HK-2 (cell line): Measurements from ENCODE around the gene PCSK6.
"Not testable (repeated sequence)": the region's sequence is repeated elsewhere in the genome, so short reads cannot be mapped to it uniquely, and the experiment has no call there.

Source experiments
- DNase-seq: peaks from one replicate; pipeline ENCODE4 v3.0.0-alpha.2; 2018; ENCODE audit not compliant: unreplicated experiment

Gene PCSK6

DNA sequence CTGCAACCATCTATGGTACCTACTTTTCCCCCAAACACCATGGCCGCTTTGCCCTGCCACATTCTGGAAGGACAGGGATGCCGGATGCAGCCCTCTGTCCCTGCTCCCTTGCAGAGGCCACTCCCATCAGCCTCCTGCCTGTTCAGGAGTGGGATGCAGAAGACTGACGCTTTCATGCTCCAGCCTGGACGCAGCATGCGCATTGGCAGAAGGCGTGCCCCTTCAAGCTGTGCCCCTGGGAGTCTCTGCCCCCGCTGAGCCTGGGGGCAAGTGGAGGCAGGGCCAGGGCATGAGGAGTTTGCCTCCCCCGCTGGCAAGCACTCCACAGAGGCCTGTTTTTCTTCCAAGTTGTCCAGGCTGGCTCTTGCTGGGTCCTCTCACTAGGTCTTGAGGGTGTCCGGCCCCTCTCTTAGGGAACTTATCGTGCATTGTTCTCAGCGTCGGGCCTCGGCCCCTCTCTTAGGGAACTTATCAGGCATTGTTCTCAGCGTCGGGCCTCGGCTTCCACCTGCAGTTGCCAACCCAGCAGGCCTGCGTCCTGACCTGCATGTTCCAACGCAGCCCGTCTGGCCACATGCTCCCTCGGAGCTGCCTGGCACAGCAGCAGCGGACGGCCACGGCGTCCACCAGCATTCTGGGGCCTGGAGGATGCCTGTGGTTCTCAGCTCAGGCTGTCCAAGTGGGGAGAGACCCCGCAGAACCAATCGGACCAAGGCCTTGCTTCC, 179.9 kb downstream of the PCSK6 start:
- no peak for DNase-seq

DNA sequence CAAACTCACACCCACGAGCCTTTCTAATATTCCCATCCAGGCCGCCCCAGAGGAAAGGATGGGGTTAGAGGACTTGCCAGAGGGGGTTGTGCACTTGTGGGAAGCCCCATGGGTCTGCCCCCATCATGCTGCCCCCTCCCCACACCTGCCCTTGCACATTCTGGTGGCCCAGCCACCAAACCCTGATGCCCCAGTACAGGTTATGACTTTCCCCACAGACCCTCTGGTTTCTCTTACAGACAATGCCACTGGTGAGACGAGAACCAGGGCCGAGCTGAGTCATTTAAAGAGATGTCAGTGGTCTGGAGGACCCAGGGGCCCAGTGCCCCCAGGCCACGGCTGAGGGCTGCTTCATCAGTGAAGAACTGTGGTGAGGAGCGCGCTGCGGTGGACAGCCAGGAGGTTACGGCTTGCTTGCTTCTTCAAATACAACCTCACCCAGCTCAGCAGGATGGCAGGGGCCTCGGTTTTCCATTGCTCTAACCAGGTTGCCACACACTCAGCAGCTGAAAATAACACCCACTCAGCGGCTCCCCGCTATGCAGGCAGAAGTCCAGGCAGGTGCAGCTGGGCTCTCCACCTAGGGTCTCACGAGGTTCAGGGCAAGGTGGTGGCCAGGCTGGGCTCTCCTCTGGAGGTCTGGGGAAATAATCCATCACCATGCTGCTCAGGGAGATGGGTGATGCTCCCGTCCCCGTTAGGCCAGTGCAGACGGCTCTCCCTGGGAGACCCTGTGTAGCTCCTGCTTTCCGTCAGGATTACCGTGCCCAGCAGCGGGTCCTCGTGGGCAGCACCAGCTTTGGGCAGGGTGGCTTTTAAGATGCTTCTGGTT, 180.7 kb downstream of the PCSK6 start:
- no peak for DNase-seq

DNA sequence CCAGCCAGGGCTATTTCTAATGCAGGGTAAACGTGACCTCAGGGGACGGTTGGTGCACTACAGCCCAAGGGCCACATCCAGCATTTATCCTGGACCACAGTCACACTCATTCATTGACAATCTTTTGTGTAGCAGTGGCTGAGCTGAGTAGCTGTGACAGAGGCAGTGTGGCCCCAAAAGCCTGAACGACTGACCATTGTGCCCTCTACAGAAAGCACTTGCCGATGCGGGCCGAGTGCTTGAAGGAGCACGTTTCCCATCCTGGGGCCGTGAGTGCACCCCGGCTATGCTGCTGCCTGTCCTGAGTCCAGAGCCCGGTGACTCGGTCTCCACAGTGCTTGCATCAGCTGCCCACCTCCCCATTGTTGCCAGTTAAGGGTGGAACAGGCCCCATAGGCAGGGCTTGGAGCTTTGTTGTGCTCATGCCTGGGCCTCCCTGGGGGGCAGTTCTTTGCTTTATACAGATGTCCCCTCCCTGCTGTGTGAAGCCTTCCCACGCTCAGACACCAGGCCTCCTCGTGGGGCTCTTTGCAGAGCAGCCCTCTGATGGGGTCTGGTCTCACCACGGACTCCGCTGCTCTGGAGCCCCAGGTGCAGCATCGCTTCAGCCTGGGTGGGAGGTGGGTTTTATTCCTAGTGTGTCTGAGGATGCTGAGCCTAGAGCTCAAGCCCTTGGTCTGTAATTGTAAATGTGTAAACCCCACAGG, 181.5 kb downstream of the PCSK6 start:
- no peak for DNase-seq

DNA sequence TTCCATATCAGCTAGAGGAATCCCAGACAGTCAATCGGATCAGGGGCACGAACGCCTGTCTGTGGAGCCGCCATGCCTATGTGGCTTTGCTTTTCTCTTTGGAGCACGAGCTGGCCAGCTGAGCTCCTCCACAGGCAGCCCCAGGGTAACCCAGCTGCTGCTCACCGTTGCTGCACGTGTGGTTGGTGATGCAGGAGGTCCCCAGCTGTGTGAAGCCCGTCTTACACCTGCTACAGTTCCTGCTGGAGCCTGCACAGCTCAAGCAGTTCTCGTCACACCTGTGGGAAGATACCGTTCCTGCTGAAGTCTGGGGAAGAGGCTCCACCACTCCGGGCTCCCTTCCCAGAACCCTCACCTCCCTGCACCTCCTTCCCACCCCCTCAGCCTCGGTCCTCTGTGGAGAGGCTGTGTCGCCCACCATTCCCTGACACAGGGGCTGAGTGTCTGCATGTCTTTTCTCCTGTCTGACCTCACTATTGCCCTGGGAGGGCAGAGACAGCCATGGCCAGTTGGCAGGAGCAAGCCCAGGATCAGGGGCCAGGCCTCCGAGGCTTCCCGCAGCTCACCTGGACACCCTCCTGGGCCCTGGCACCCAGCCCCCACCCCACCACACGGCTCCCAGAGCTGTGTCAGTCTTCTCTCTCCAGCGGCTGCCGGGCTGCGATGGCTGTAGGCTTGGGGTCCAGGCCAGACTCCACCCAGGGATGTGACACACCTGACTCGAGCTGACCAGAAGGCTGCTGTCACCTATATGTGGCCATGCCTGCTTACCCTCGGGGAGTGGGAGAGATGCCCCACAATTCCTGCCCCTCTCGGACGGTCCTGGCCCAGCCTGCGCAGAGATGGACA, 182.2 kb downstream of the PCSK6 start:
- DNase-seq: no peak

DNA sequence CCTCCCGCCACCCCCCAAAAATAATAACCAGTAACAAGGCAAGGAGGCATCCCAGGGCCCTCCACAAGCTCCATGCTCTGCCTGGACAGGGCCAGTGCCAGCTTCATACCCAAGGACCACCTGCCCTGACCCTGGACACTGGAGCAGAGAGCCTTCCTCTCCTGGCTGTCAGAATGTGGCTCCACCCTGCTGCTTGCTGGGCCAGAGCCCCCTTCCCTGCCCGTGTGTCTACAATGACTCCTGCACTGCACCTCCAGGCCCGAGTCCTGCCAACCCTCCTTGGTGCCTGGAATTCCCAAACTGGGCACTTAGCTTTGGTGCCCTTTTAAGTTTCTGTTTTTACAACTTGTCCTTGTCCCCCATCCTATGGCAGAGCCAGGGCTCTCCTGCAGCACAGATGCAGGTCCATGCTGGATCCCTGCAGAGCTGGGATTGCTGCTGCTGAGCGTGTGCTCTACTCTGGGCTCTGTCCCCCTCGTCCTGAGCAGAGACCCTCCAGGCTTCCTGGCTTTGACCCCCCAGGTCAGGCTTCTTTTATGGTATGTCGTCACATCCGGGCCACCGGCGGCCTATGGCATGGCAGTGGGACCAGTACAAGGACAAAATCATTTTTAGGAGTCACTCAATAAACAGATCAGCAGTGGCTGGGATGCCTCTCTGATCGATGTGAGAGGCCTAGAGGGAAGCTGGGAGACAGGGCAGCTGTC, 183.0 kb downstream of the PCSK6 start:
- DNase-seq: no peak

DNA sequence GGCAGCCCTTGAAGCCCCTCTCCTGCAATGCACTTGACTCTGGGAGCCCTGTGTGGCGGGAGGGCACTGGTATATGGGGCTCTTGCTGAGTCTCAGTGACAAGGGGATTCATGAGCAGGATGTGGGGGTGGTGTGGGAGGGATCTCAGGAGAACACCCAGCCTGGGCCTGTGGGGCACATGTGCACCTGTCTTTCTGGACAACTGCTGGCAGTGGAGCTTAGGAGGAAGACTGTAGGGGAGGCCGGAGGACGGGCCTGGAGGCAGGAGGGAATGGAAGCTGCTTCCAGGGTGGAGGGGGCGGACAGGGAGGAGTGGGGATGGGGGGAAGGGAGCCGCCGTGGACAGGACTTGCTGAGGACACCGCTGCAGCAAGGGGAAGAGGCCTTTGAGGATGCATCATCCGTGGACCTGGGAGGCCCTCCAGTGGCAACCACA, 183.7 kb downstream of the PCSK6 start:
- no peak for DNase-seq

DNA sequence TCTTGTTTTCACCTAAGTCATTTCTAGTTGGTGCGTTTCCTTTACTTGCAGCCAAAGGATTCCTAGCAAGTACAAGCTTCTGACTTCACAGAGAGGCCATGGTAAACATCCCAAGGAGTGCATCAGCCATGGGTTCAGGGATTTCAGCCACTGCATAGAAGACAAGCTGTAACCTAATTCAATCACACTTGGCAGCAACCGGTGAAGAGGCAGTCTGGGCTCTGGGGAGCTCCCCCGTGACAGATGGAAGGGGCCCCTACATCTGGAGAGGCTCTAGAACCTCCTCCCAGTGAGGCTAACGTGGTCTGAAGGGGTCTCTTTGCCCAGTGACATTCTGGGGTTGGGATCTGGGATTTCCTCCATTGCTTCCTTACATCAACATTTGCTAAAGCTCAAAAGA, 186.1 kb downstream of the PCSK6 start:
- no peak for DNase-seq

DNA sequence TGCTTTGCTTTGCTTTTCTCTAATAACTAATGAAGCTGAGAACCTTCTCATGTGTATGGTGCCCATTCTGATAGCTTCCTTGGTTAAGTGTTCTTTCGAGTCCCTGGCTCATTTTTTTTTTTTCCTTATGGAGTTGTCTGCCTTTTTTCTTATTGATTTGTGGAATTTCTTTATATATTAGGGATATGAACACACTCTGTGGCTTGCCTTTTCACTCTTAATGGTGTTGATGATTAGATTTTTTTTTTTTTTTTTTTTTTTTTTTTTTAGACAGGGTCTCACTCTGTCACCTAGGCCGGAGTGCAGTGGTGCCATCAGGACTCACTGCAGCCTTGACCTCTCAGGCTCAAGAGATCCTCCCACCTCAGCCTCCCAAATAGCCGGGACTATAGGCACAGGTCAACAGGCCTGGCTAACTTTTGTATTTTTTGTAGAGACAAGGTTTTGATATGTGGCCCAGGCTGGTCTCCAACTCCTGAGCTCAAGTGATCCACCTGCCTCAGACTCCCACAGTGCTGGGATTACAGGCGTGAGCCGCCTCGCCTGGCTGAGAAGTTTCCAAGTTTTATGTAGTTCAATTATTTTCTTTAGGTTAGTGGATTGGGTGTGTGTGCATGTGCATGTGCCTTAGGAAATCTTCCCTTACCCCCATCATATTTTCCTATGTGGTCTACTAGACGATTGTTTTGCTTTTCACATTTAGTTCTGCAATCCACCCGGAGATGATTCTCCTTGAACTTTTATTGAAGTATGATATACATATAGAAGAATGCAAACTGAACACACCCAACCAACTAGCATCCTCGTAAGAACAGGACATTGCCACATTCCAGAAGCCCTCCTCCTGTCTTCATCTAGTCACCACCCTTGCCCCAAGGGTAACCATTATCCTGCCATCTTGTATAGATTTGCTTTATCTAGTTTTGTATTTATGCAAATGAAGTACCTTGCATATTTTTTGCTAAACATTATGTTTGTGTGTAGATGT, 192.8 kb downstream of the PCSK6 start:
- no peak for DNase-seq

DNA sequence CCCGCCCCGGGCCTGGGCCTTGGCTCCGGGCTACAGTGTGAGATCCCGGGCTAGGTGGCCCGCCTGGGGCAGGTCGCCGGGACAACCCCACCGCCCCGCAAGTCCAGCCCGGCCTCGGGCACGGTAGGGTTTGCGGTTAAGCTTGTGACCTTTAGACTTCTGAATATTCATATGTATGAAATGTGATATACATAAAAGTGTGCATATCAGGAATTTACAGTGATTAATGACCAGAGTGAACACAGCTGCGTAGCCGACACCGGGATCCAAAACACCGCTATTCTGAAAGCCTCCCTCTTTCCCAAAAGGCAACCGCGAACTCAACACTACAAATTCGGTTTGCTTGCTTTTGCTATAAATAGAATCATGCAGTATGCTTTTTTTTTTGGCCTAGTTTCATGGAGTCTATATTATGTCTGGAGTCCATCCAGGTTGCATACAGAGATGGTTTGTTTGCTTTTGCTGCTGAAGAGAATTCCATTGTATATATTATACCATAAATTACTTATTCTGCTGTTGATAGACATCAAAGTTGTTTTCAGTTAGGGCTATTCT, 193.8 kb downstream of the PCSK6 start:
- DNase-seq: no peak

DNA sequence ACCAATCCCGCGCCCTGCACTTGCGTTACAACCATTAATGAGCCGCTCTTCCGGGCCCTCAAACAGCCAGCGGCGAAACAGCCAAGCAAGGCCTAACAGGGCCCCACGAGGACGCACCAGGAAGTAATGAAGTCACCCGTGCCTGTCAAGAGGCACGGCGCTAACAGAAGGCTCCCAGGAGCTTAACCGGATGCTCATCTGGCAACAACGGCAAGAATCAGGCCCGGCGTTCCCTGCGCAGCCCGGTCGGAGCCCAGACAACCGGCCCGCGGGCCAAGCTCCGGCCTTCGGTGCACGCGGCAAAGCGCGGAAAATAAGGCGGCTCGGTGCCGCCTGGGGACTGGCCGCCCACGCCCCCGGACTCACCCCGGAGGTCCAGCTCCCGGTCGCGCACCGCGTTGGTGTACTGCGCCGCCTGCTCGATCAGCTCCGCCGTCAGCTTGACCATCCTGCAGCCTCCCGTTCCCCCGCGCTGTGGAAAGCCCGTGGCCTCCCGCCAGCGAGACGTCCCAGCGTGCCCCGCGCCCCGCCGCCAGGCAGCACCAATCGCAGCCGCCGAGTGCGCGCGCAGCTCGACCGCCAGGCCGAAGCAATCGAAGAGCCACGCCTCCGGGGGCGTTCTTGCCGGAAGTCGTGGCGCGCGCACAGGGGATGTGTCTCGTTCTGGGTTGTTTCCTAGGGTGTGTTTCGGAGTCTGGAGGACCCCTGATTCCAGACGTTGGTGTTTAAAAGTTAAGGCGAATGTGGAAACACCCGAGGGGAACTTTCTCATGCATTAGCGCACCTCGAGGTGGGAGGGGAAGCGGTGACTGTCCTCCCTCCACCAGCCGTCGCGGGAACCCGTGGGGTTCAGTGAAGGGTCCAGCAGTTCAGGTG, 194.5 kb downstream of the PCSK6 start, which contains the start of gene SNRPA1:
TSS of gene SNRPA1 (minus strand) at position 518 of the 876 bp plus-strand sequence. CDS start at position 448, 70 bp downstream.
- peak; percentile 85 for DNase-seq

DNA sequence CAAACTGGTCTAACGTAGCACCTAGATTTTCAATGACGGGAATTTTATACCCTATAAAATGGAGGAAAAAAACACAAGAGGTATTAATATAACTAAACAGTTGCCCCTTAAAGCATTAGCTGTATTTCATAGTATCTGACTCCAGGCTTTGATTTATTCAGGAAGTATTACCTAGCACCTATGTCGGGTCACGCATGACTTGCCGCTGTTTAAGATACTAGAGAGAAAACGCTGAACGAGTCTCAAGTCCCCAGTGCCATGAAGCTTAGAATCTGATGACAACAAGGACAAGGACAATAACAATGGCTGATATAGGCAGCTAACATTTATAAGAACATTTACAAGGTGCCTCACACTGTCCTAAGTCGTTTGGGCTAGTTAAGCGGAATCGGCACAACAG, 196.4 kb downstream of the PCSK6 start:
- no peak for DNase-seq

DNA sequence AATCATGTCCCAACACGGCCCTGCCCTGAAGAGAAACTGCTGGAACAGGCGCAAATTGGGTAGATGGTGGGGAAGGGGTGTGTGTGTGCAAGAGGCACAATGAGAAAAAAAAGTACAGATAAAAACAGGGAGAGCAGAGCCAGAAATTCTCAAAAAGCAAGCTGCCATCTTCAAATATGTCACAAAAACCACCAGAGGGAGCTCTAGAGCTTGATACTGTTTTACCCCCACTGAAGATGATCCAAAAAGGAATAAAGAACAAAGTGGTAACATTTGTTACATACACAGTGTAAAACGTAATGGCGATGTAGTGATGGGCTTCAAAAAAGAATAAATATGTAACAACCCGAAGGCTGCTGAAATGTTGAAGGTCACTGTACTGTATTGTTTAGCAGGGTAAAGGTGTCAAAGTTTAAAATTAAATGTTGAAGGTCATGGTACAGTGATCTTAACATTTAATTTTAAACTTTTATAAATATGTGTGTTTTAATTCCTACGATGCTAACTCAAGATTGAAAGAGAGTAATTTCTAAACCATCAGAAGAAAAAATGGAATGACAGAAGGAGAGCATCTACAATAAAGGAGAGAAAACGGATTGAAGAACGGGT, 200.5 kb downstream of the PCSK6 start:
- DNase-seq: no peak

DNA sequence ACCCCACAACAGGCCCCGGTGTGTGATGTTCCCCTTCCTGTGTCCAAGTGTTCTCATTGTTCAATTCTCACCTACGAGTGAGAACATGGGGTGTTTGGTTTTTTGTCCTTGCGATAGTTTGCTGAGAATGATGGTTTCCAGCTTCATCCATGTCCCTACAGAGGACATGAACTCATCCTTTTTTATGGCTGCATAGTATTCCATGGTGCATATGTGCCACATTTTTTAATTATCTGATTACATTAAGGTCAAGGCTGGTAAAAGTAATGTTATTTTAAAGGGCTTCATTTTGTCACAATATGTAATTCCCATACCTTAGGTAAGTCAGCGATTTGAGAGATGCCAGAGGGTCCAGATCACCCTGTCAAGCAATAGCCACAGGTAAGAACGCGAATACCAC, 202.2 kb downstream of the PCSK6 start:
- DNase-seq: not testable (repeated sequence)

DNA sequence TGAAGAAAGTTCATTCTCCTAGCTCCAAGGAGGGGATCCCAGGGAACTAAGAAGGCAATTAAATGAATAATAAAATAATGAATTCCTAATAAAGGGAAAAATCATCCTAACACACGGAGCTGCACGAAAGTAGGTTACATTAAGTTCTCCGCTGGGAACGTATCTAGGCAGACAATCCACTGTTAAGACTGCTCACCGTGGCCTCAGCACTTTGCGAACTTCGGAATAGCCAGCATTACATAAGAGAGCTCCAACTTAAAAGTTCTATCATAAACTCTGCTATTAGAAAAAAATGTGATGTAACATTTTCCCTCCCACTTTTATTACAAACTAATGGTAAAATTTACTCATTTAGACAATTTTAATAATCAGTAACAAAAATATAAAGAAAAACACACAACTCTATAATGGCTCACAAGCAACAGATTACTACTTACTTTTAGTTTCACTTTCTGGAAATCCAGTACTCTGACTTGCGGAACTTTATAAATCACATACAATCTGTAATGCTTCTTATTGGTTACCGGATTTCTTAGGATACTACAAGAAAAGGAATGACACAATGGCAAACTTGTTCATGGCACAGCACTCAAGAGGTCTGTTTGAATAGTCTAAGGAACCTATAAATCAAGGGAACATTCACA, 202.9 kb downstream of the PCSK6 start:
- no peak for DNase-seq

DNA sequence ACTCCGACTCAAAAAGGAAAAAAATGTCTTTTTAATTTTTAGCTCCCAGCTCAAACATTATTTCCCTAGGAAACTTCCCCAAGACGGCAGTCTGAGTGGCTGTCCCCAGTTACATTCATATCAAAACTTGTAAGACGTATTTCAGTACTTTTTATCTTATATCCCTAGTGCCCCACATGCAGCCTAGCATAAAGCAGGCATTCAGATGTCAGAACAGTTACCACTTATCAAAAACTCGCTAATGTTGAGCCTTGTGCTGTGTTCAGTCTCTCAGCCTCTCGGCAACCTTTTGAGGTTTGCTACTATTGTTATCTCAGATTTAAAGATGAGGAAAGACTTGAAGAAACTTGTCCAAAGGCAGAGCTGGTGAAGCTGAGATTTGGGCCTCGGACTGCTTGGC, 205.6 kb downstream of the PCSK6 start:
- DNase-seq: no peak

DNA sequence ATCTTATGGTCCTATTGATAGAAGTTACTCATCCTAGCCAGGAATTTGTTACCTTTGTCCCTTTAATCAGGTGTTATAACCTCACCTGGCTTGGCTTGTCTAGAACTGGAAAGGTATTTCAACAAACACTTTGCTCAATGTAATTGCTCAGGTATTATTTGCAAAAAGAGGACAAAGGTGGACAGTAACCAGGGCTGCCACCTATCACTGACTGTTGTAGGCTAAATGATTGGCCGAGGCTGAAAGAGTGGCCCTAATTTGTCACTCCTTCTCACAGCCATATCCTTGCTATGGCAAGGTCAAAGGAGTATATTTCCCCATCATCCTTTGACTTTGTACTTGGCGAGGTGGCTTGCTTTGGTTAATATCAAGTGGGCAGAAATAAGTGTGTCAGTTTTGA, 209.5 kb downstream of the PCSK6 start:
- DNase-seq: no peak

DNA sequence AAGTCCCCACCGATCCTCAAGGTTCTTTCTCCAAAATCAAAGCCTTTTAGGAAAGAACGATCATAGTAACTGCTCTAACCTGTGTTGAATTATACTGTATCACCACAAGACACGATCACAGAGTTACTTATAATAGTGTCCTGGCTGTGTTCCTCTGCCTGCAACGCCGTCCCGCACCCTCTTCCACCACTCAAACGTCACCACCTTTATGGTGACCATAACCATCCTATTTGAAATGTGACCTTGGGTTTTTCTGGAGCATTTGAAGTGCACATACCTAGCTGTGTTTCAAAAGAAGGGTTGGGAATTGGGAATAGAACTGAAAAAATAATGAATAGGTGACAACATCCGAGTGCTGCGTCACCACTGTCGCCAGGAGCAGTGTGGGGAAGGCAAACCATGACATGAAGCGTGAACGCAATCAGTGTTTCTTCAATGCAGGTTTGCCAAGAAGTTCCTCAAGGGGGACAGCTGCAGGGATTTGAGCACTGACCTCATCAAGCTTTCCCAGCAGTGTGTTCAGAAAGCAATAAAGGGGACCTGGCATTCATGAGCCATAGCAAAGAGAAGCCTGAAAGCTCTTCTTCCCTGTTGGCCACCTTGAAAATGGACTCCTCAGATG, 211.5 kb downstream of the PCSK6 start:
- DNase-seq: no peak
